ENCODE measurements around the gene MRPL12. TPM values are rescaled to one million over a fixed set of nuclear protein-coding genes. Genes with fewer than 3 reads are reported as not detected.
A peak's percentile ranks its signal among the peaks of the same experiment; 100 is the strongest.
"Not testable (repeated sequence)": the region's sequence is repeated elsewhere in the genome, so short reads cannot be mapped to it uniquely, and the experiment has no call there.

The MRPL12 gene
- total RNA-seq, 2 donors from 2014 or later = 21.4 to 21.8 TPM

DNA sequence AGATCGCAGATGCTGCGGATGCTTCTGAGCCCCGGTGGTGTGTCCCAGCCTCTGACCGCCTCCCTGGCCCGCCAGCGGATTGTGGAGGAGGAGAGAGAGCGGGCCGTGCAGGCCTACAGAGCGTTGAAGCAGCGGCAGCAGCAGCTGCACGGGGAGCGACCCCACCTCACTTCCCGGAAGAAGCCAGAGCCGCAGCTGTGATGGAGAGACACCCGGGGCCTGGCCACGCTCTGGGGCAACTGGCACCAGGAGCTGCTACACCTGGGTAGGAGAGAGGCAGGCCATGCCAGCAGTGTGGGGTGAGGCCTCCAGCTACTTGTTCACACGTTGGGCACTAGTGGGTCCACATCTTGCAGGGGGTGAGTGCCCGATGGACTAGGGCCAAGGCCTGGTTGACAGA lies 30.7 kb upstream of the MRPL12 start:
- H3K27ac Mint-ChIP-seq = no peak overlapping the region
- peaks cover 17% of the 10 kb centered on the region for H3K4me1 Mint-ChIP-seq
- no peaks in the 10 kb centered on the region for H3K27me3 Mint-ChIP-seq
- ATAC-seq (no peak), DNase-seq (no peak)
- no peaks in the 10 kb centered on the region for H3K36me3 Mint-ChIP-seq (ENCODE audit: low read depth)
- no peak overlapping the region for H3K4me3 Mint-ChIP-seq
- no peaks in the 10 kb centered on the region for H3K9me3 ChIP-seq (ENCODE audit: control insufficient read depth, low read length, poor library complexity, severe bottlenecking)

DNA sequence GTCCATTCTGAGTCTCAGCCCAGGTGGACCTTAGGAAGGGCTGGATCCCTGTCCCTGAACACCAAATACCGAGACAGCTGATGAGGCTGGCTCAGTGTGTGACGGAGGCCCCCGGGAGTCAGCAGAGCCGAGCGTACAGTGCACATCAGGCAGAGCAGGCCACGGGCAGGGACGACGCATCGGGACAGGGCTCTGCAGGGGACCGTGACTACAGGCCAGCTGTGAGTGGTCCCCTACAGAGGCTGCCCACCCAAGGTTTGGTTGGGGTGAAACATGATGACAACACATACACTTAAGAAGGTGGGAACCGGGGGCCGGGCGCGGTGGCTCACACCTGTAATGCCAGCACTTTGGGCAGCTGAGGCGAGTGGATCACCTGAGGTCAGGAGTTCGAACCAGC lies 30.2 kb upstream of the MRPL12 start:
- Mint-ChIP-seq H3K27me3 (no peaks in the 10 kb centered on the region), H3K4me3 (no peak overlapping the region), H3K36me3 (ENCODE audit: low read depth) (no peaks in the 10 kb centered on the region), H3K27ac (no peak overlapping the region), H3K4me1 (peaks cover 15% of the 10 kb centered on the region)
- no peak for DNase-seq
- H3K9me3 ChIP-seq (ENCODE audit: control insufficient read depth, low read length, poor library complexity, severe bottlenecking) = no peaks in the 10 kb centered on the region
- ATAC-seq = no peak

DNA sequence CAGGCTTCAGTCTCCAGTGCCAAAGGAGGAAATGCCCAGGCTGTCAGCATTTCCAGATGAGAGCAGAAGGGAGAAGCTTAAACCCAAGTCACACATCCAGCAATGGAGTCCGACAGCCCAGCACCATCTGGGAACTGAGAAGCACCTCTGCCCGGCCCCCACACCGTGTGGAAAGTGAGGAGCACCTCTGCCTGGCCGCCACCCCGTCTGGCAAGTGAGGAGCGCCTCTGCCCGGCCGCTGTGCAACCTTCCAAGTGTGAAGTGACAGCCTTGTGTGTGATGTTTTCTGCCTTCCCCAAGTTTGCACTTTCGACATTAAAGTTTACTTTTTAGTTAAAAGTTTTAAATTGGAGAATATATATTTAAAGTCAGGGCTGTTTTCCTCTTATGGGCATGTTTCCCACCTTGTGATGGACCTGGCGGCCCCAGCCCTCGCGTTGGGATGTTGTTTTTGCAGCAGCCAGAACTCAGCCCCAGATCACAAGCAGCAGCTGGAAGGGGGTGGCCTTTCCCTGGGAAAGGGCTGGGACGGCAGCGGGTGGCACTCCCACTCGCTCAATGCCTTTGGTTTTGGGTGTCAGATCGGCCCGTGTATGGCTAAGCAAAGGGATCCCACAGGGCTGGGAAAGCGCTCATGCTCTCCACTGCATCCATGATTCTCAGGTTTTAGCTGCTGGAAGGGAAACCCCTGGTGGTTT lies 29.5 kb upstream of the MRPL12 start:
- no peaks in the 10 kb centered on the region for H3K9me3 ChIP-seq (ENCODE audit: control insufficient read depth, low read length, poor library complexity, severe bottlenecking)
- no peak for DNase-seq
- no peaks in the 10 kb centered on the region for H3K36me3 Mint-ChIP-seq (ENCODE audit: low read depth)
- H3K27me3 Mint-ChIP-seq = no peaks in the 10 kb centered on the region
- H3K4me3 Mint-ChIP-seq = no peak overlapping the region
- H3K4me1 Mint-ChIP-seq = peaks cover 9% of the 10 kb centered on the region
- H3K27ac Mint-ChIP-seq = no peak overlapping the region
- no peak for ATAC-seq

DNA sequence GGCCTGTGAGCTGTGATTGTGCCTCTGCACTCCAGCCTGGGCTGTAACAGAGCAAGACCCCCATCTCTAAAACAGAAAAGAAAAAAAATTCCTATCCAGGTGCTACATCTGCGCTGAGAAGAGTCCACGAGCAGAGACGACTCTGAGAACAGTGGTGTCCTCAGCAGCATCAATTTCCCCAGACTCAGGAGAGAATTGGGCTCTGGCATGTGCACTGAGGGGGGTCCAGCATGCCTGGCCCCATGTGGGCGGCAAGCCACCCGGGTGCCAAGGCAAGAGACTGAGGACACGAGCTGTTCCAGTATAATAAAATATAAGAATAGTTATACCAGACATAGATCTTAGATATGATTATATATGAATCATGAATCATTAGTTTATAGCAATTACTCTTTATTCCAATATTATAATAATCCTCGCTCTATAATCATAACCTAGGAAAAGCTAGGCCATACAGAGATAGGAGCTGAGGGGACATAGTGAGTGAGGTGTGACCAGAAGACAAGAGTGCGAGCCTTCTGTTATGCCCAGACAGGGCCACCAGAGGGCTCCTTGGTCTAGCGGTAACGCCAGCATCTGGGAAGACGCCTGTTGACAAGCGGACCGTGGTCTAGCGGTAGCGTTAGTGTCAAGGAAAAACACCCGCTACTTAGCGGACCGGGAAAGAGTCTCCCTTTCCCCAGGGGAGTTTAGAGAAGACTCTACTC lies 27.5 kb upstream of the MRPL12 start:
- not testable (repeated sequence) for H3K27ac Mint-ChIP-seq

DNA sequence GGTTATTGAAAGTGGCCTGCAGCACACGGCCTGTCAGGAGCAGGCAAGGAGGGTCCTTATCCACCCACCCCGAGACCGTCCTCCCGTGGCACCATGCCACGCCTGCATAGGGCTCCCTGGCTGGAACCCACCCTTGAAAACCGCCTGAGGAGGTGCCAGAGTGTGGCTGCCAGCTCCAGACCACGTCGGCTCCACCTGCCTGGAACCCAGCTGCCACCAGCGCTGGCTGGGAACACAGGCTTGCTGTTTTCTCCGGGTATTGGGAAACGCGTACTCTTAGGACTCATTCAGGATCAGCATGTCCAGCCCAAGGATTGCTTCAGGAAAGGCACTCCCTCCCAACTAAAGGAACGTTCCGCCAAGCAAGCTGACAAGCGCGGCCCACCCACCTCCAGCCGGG lies 26.3 kb upstream of the MRPL12 start:
- Mint-ChIP-seq H3K27ac (no peak overlapping the region), H3K27me3 (no peaks in the 10 kb centered on the region), H3K36me3 (ENCODE audit: low read depth) (no peaks in the 10 kb centered on the region), H3K4me3 (no peak overlapping the region), H3K4me1 (peaks cover 7% of the 10 kb centered on the region)
- no peak for DNase-seq
- ATAC-seq = no peak
- H3K9me3 ChIP-seq (ENCODE audit: control insufficient read depth, low read length, poor library complexity, severe bottlenecking) = no peaks in the 10 kb centered on the region

More for the DNA sequence above, 27.5 kb upstream of the MRPL12 start:
- H3K4me3 Mint-ChIP-seq; H3K9me3 ChIP-seq (ENCODE audit: control insufficient read depth, low read length, poor library complexity, severe bottlenecking); H3K27me3 Mint-ChIP-seq; H3K36me3 Mint-ChIP-seq (ENCODE audit: low read depth); H3K4me1 Mint-ChIP-seq; DNase-seq; ATAC-seq: not testable (repeated sequence)

DNA sequence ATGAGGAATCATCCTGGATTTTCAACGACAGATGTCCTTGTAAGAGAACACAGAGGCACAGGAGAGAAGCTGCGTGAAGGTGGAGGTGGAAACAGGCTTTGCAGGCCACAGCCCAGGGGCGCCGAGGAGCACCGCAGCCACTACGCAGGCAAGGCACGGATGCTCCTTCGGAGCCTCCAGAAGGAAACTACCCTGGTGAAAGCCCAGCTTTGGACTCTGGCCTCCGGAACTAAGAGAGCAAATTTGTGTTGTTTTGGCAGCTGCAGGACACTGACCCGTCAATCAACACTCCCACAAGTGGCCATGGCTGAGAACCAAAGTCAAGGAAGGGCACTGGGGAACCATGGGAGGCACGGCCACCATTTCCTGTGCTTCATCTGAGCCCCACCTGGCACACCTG lies 23.0 kb upstream of the MRPL12 start:
- peaks cover 22% of the 10 kb centered on the region for H3K4me1 Mint-ChIP-seq
- H3K9me3 ChIP-seq (ENCODE audit: control insufficient read depth, low read length, poor library complexity, severe bottlenecking) = no peaks in the 10 kb centered on the region
- no peak overlapping the region for H3K27ac Mint-ChIP-seq
- H3K4me3 Mint-ChIP-seq = no peak overlapping the region
- ATAC-seq (no peak), DNase-seq (no peak)
- no peaks in the 10 kb centered on the region for H3K27me3 Mint-ChIP-seq
- peaks cover 3% of the 10 kb centered on the region for H3K36me3 Mint-ChIP-seq (ENCODE audit: low read depth)

DNA sequence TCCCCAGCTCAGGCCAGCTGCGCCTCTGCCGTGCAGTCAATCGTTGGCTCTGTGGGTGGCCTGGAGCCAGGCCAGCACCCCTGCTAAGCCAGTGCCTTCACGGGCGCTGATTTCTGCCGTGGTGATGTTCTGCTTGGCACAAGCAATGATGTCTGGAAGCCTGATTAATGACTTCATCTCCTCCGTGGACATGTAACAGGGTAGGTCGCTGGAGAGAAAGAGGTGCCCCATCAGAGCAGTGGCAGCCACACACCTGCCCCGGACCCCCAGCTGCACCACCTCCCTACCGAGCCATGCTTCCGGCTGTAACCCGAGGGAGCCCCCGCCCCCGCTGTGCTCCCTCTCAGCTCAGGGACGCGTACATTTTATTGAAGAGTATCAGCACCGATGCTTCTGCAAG lies 21.5 kb upstream of the MRPL12 start:
- H3K27me3 Mint-ChIP-seq = no peaks in the 10 kb centered on the region
- DNase-seq = no peak
- no peak overlapping the region for H3K4me3 Mint-ChIP-seq

DNA sequence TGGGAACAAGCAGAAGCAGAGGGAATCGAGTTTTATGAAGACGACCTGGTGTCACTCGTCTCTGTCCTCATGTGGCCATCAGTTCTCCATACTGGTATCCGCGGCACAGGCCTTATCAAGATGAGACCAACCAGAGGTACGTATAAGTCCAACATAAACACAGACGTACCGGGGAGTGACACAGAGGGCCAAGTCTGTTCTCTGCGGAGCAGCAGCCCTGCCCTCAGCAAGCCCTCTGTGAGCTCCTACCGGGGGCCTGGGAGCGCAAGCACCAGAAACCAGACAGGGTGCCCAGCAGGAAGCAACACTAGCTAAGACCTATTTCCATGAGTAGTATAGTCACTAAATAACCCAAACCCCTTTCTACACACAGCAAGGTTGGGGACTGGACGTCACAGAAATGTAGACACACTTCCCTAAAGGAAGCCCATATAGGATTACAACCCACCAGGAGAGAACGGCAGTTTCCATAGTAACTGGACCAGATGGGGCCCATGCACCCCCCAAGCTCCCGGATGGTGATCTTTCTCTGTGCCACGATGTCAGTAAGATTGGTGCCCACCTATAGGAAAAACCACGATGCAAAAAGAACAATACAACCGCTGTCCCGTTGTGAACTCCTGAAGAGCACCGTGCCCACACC lies 20.5 kb upstream of the MRPL12 start:
- peaks cover 17% of the 10 kb centered on the region for H3K4me1 Mint-ChIP-seq
- H3K27me3 Mint-ChIP-seq = no peaks in the 10 kb centered on the region
- H3K36me3 Mint-ChIP-seq (ENCODE audit: low read depth) = peaks cover 3% of the 10 kb centered on the region
- DNase-seq = no peak
- no peak for ATAC-seq
- H3K27ac Mint-ChIP-seq = peak overlapping the region; percentile 60
- H3K9me3 ChIP-seq (ENCODE audit: control insufficient read depth, low read length, poor library complexity, severe bottlenecking) = no peaks in the 10 kb centered on the region
- H3K4me3 Mint-ChIP-seq = peak overlapping the region; percentile 99

More for the DNA sequence above, 21.5 kb upstream of the MRPL12 start:
- peaks cover 17% of the 10 kb centered on the region for H3K4me1 Mint-ChIP-seq
- no peak for ATAC-seq
- H3K36me3 Mint-ChIP-seq (ENCODE audit: low read depth) = peaks cover 3% of the 10 kb centered on the region
- H3K27ac Mint-ChIP-seq = no peak overlapping the region
- H3K9me3 ChIP-seq (ENCODE audit: control insufficient read depth, low read length, poor library complexity, severe bottlenecking) = no peaks in the 10 kb centered on the region

DNA sequence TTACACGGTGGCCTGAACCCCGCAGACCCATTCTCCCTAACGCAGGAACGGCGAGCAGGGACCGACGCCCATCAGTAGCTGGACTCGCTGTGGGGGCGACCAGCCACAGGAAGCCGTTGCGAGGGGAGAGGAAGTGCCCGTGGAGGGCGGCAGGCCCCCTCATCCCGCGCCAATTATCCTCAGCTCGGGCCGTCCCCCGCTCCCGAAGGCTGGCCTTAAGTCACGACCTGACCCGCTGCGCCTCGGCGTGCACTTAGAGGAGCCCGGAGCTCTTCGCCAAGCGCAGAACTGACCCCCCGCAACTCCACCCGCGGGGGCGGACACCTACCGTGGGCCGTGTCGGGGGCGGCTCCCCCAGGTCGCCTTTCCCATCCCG lies 20.0 kb upstream of the MRPL12 start:
- Mint-ChIP-seq H3K4me1 (peaks cover 15% of the 10 kb centered on the region), H3K27me3 (no peaks in the 10 kb centered on the region), H3K36me3 (ENCODE audit: low read depth) (peaks cover 3% of the 10 kb centered on the region), H3K4me3 (peak overlapping the region; percentile 99), H3K27ac (peak overlapping the region; percentile 88)
- no peak for DNase-seq
- H3K9me3 ChIP-seq (ENCODE audit: control insufficient read depth, low read length, poor library complexity, severe bottlenecking) = no peaks in the 10 kb centered on the region
- ATAC-seq = peak; percentile 26

DNA sequence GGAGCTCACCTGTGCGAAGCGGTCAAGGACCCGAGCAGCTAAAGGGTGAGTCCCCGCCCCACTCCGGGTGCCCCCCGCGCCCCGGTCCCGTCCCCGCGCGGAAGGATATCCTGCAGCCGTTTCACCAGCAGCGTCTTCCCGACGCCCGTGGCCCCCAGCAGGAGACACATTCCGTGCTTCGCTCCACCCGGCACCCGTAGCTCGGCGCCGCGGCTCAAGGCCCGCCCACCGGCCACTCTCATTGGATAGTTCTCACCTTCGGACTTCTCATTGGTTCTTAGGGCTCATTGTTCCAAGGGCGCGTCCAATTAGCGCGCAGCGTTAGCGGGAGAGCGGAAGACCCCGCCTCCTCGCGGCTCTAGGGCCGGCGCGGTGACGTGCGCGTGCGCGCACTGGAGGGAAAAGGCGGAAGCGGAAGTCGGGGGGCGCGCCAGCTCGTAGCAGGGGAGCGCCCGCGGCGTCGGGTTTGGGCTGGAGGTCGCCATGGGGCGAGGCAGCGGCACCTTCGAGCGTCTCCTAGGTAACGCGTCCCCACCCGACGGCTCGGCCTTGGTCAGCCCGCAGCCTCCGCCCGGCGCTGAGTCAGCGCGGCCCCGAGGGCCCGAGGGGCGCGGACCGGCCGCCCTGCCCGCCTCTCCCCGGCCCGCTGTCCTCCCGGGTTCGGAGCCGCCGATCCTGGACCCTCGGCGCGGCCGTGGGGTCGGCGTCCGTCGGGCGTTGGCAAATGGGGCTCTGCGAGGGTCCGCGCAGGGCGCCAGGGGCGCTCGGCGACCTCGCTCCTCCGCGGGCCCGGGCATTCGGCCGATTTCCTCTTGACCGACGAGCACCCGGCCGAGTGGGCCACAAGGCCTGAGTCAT lies 19.4 kb upstream of the MRPL12 start, which contains the start of the genes ARL16 and HGS:
TSS of gene ARL16 (minus strand) at position 214 of the 858 bp plus-strand sequence. CDS start at position 170, 44 bp downstream.
TSS of gene HGS (plus strand) at position 428 of the 858 bp plus-strand sequence. CDS start at position 484, 56 bp downstream.
- Mint-ChIP-seq H3K27ac (peak within 1 kb of the TSS; percentile 88), H3K27me3 (no peaks in the 10 kb centered on the region), H3K4me1 (peaks cover 15% of the 10 kb centered on the region), H3K4me3 (peak within 1 kb of the TSS; percentile 99), H3K36me3 (ENCODE audit: low read depth) (peaks cover 3% of the 10 kb centered on the region)
- ATAC-seq (peak; percentile 99), DNase-seq (peak; percentile 96 to 97 (median 96))
- H3K9me3 ChIP-seq (ENCODE audit: control insufficient read depth, low read length, poor library complexity, severe bottlenecking) = no peaks in the 10 kb centered on the region

DNA sequence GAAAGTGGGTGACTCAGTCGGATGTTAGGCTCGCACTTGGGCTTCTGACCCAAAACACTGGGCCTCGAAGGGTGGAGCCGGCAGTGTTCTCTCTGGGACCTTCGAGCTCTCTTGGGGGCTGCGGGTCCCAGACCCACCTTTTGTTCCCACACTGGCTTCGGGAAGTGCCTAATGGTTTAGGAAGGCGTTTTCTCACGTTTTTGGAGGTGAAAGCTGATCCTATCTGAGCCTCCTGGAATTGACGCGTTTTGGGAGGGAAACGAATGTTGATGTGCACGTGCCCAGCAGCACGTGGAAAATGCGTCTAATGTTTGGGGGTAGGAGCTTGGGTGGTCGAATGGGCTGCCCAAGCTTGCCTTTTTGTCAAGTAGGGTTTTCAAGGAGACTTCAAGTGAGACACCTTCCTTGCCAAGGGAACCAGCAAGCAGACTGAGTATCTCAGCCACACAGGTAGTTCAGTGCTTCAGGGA lies 18.7 kb upstream of the MRPL12 start:
- Mint-ChIP-seq H3K4me3 (peak overlapping the region; percentile 87), H3K27ac (peak overlapping the region; percentile 88), H3K36me3 (ENCODE audit: low read depth) (peaks cover 3% of the 10 kb centered on the region), H3K4me1 (peaks cover 20% of the 10 kb centered on the region), H3K27me3 (no peaks in the 10 kb centered on the region)
- H3K9me3 ChIP-seq (ENCODE audit: control insufficient read depth, low read length, poor library complexity, severe bottlenecking) = no peaks in the 10 kb centered on the region
- ATAC-seq (no peak), DNase-seq (no peak)

DNA sequence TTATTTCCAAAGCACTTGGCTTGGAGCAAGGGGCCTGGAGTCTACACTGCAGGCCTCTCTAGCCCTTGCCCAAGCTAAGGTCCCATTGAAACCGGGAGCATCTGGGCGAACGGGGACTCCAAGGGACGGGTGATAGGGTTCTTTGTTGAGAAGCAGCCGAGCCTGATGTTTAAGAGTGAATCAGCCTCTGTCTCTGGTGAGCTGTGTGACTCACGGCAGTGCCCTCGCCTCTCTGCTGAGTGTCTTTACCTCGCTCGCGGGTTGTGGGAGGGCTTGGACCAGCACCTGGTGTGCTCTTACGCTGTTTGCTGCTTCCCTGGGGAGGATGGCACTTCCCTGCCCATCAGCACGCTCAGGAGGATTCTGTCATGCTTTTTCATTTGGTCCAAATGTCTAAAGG lies 18.1 kb upstream of the MRPL12 start:
- Mint-ChIP-seq H3K4me1 (peaks cover 20% of the 10 kb centered on the region), H3K4me3 (peak overlapping the region; percentile 87), H3K36me3 (ENCODE audit: low read depth) (peaks cover 3% of the 10 kb centered on the region), H3K27ac (peak overlapping the region; percentile 88), H3K27me3 (no peaks in the 10 kb centered on the region)
- no peak for ATAC-seq
- no peak for DNase-seq
- H3K9me3 ChIP-seq (ENCODE audit: control insufficient read depth, low read length, poor library complexity, severe bottlenecking) = no peaks in the 10 kb centered on the region

Measured in T-helper 17 cell (primary cell).